HepG2 (cell line): Measurements from ENCODE around the gene LGI4. TPM values are rescaled to one million over a fixed set of nuclear protein-coding genes. Genes with fewer than 3 reads are reported as not detected.

Source experiments
- ARHGAP35 ChIP-seq: sonication (generic); formaldehyde crosslinking; IDR thresholded peaks from 2 replicates; pipeline ENCODE4 v1.9.0; 2022; ENCODE audit warnings: mild to moderate bottlenecking, inconsistent platforms, moderate library complexity, missing genetic modification reagents, borderline replicate concordance
- CREB1 ChIP-seq, 2 experiments: fragments of 450-650 bp in 1 of 2; IDR thresholded peaks; 2 replicates each; pipeline ENCODE4 v1.6.1; 2016 to 2017; ENCODE audit warnings: control low read depth in 1 of 2, mild to moderate bottlenecking in 1 of 2, missing compliant biosample characterization in 1 of 2, missing genetic modification characterization in 1 of 2
- EHMT2 ChIP-seq: fragments of 200-600 bp; sonication (generic); IDR thresholded peaks from 2 replicates; pipeline ENCODE4 v1.7.0; 2017; ENCODE audit warnings: antibody characterized with exemption, low read depth, low read length, borderline replicate concordance
- FOSL2 ChIP-seq: sonication (generic); formaldehyde crosslinking; IDR thresholded peaks from 2 replicates; pipeline ENCODE4 v1.4.0; 2020; ENCODE audit warnings: missing genetic modification reagents
- PAX8 ChIP-seq: sonication (generic); formaldehyde crosslinking; IDR thresholded peaks from 2 replicates; pipeline ENCODE4 v1.8.0; 2022; ENCODE audit warnings: mild to moderate bottlenecking, missing genetic modification reagents, borderline replicate concordance
- RELA ChIP-seq: sonication (generic); formaldehyde crosslinking; IDR thresholded peaks from 2 replicates; pipeline ENCODE4 v1.4.0; 2020; ENCODE audit warnings: missing genetic modification reagents
- SKI ChIP-seq: fragments of 450-650 bp; IDR thresholded peaks from one replicate; pipeline ENCODE4 v1.6.1; 2018; ENCODE audit warnings: mild to moderate bottlenecking; ENCODE audit not compliant: partially characterized antibody
- ZBTB1 ChIP-seq: sonication (generic); formaldehyde crosslinking; IDR thresholded peaks from 2 replicates; pipeline ENCODE4 v1.4.0; 2020; ENCODE audit warnings: missing genetic modification reagents, borderline replicate concordance
- ZNF569 ChIP-seq: sonication (generic); formaldehyde crosslinking; IDR thresholded peaks from 2 replicates; pipeline ENCODE4 v1.5.0; 2020; ENCODE audit warnings: mild to moderate bottlenecking, missing genetic modification reagents, moderate library complexity, borderline replicate concordance
- ZNF589 ChIP-seq: sonication (generic); formaldehyde crosslinking; conservative IDR thresholded peaks from 2 replicates; pipeline ENCODE4 v1.8.0; 2022; ENCODE audit warnings: mild to moderate bottlenecking, moderate library complexity, missing genetic modification reagents
- ZSCAN12 ChIP-seq: sonication (generic); formaldehyde crosslinking; IDR thresholded peaks from 2 replicates; pipeline ENCODE4 v1.9.0; 2021; ENCODE audit warnings: mild to moderate bottlenecking, missing genetic modification reagents
- polyA plus RNA-seq, 8 experiments: library from polyadenylated mRNA; depleted of rRNA in 3 of 8; stranded (reverse) in 7 of 8; unstranded in 1 of 8; fragments of >200 nt; fragmentation: Illumina TruSeq in 4 of 8; extraction: Trizol in 4 of 8; gene quantifications; 2 replicates each; pipeline versions ENCODE4 v1.2.1 to v1.2.3, GENCODE V29; 2011 to 2016; ENCODE audit warnings: low read depth in 4 of 8, missing spikeins in 1 of 8, mixed read lengths in 1 of 8; ENCODE audit not compliant: insufficient read depth in 1 of 8
- total RNA-seq, 5 experiments: library from RNA; depleted of rRNA; stranded (reverse); fragments of >200 nt; fragmentation: Illumina TruSeq; extraction: Trizol; gene quantifications; 2 replicates each; pipeline ENCODE4 v1.2.3, GENCODE V29; 2016; ENCODE audit warnings: low read depth in 1 of 5
- TF ChIP-seq, protein P1 (sequence below): sonication (generic); formaldehyde crosslinking; IDR thresholded peaks from 2 replicates; pipeline ENCODE4 v1.4.0; 2020; ENCODE audit warnings: missing genetic modification reagents, borderline replicate concordance
- TF ChIP-seq, protein P2 (sequence below): sonication (generic); formaldehyde crosslinking; IDR thresholded peaks from 2 replicates; pipeline ENCODE4 v1.8.0; 2022; ENCODE audit warnings: low read depth, missing genetic modification reagents
- TF ChIP-seq, protein P3 (sequence below): sonication (generic); formaldehyde crosslinking; IDR thresholded peaks from 2 replicates; pipeline ENCODE4 v1.5.0; 2020; ENCODE audit warnings: missing genetic modification reagents
- TF ChIP-seq, protein P4 (sequence below): sonication (generic); formaldehyde crosslinking; conservative IDR thresholded peaks from 2 replicates; pipeline ENCODE4 v1.4.0; 2020; ENCODE audit warnings: missing genetic modification reagents
- TF ChIP-seq, protein P5 (sequence below): sonication (generic); formaldehyde crosslinking; IDR thresholded peaks from 2 replicates; pipeline ENCODE4 v1.5.0; 2020; ENCODE audit warnings: mild to moderate bottlenecking, missing genetic modification reagents, moderate library complexity
- TF ChIP-seq, protein P6 (sequence below): IDR thresholded peaks from 2 replicates; pipeline ENCODE4 v1.6.1; 2016; ENCODE audit warnings: low read depth, borderline replicate concordance
- TF ChIP-seq, protein P7 (sequence below): sonication (generic); formaldehyde crosslinking; IDR thresholded peaks from 2 replicates; pipeline ENCODE4 v1.4.0; 2020; ENCODE audit warnings: missing genetic modification reagents

LGI4 gene
- total and polyA plus RNA-seq, 2 of the 13 experiments (the other 11 are each of a cell fraction or from before 2014, with no cell fraction given) = 2.8 TPM; not detected in 1

DNA sequence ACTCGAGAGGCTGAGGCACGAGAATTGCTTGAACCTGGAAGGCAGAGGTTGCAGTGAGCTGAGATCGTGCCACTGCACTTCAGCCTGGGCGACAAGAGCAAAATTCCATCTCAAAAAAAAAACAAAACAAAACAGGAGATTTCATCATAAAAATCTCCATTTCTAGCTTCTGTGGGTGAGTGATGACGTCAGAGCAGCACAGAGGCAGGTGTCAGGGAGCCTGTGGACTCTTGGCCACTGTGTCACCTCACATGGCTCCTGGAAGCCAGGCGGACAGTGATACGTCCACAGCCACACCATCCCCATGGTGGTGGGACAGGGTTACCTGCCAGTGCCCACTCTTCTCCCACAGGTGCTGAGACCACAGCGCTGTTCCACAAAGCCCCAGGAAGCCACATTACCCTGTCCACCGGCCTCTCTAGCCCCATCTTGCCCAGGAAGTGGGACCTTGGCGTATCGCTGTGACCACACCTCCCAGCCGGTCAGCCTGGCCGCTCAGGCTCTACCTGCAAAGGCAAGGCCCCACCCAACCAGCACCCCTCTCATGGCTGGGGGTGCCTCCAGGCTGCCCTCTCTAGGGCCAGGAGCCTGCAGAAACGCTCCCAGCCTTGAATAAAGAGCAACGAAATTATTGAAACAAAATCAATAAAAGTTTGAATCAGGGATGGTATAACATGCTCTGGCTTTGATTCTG, 21.7 kb downstream of the LGI4 start (continued):
- TF ChIP-seq, protein P1, sequence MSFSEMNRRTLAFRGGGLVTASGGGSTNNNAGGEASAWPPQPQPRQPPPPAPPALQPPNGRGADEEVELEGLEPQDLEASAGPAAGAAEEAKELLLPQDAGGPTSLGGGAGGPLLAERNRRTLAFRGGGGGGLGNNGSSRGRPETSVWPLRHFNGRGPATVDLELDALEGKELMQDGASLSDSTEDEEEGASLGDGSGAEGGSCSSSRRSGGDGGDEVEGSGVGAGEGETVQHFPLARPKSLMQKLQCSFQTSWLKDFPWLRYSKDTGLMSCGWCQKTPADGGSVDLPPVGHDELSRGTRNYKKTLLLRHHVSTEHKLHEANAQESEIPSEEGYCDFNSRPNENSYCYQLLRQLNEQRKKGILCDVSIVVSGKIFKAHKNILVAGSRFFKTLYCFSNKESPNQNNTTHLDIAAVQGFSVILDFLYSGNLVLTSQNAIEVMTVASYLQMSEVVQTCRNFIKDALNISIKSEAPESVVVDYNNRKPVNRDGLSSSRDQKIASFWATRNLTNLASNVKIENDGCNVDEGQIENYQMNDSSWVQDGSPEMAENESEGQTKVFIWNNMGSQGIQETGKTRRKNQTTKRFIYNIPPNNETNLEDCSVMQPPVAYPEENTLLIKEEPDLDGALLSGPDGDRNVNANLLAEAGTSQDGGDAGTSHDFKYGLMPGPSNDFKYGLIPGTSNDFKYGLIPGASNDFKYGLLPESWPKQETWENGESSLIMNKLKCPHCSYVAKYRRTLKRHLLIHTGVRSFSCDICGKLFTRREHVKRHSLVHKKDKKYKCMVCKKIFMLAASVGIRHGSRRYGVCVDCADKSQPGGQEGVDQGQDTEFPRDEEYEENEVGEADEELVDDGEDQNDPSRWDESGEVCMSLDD (CRISPR knock-in tag) = no peak
- TF ChIP-seq, protein P2, sequence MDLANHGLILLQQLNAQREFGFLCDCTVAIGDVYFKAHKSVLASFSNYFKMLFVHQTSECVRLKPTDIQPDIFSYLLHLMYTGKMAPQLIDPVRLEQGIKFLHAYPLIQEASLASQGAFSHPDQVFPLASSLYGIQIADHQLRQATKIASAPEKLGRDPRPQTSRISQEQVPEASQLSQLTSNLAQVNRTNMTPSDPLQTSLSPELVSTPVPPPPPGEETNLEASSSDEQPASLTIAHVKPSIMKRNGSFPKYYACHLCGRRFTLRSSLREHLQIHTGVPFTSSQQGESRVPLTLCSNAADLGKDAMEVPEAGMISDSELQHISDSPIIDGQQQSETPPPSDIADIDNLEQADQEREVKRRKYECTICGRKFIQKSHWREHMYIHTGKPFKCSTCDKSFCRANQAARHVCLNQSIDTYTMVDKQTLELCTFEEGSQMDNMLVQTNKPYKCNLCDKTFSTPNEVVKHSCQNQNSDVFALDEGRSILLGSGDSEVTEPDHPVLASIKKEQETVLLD (CRISPR knock-in tag) = no peak
- TF ChIP-seq, protein P3, sequence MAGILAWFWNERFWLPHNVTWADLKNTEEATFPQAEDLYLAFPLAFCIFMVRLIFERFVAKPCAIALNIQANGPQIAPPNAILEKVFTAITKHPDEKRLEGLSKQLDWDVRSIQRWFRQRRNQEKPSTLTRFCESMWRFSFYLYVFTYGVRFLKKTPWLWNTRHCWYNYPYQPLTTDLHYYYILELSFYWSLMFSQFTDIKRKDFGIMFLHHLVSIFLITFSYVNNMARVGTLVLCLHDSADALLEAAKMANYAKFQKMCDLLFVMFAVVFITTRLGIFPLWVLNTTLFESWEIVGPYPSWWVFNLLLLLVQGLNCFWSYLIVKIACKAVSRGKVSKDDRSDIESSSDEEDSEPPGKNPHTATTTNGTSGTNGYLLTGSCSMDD (CRISPR knock-in tag) = no peak
- TF ChIP-seq, protein P4, sequence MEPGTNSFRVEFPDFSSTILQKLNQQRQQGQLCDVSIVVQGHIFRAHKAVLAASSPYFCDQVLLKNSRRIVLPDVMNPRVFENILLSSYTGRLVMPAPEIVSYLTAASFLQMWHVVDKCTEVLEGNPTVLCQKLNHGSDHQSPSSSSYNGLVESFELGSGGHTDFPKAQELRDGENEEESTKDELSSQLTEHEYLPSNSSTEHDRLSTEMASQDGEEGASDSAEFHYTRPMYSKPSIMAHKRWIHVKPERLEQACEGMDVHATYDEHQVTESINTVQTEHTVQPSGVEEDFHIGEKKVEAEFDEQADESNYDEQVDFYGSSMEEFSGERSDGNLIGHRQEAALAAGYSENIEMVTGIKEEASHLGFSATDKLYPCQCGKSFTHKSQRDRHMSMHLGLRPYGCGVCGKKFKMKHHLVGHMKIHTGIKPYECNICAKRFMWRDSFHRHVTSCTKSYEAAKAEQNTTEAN (CRISPR knock-in tag) = no peak
- TF ChIP-seq ZNF589 (CRISPR knock-in tag) = no peak
- TF ChIP-seq EHMT2 = no peak
- TF ChIP-seq ZBTB1 (CRISPR knock-in tag) = no peak
- TF ChIP-seq RELA = no peak
- no peak for TF ChIP-seq PAX8 (CRISPR knock-in tag)
- TF ChIP-seq, protein P5, sequence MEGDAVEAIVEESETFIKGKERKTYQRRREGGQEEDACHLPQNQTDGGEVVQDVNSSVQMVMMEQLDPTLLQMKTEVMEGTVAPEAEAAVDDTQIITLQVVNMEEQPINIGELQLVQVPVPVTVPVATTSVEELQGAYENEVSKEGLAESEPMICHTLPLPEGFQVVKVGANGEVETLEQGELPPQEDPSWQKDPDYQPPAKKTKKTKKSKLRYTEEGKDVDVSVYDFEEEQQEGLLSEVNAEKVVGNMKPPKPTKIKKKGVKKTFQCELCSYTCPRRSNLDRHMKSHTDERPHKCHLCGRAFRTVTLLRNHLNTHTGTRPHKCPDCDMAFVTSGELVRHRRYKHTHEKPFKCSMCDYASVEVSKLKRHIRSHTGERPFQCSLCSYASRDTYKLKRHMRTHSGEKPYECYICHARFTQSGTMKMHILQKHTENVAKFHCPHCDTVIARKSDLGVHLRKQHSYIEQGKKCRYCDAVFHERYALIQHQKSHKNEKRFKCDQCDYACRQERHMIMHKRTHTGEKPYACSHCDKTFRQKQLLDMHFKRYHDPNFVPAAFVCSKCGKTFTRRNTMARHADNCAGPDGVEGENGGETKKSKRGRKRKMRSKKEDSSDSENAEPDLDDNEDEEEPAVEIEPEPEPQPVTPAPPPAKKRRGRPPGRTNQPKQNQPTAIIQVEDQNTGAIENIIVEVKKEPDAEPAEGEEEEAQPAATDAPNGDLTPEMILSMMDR (CRISPR knock-in tag) = 0 out of 2 replicates have a peak, but pooled peaks have one; percentile 11
- TF ChIP-seq, protein P6, sequence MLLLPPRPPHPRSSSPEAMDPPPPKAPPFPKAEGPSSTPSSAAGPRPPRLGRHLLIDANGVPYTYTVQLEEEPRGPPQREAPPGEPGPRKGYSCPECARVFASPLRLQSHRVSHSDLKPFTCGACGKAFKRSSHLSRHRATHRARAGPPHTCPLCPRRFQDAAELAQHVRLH (CRISPR knock-in tag) = no peak
- no peak for TF ChIP-seq ZSCAN12 (CRISPR knock-in tag)
- no peak for TF ChIP-seq ARHGAP35 (CRISPR knock-in tag)
- peak; percentile 98 for TF ChIP-seq CREB1 (IDR thresholded peaks at IDR 0.05)
- peak; percentile 75 for TF ChIP-seq CREB1 (CRISPR knock-in tag; IDR thresholded peaks at IDR 0.05)
- no peak for TF ChIP-seq SKI
- TF ChIP-seq, protein P7, sequence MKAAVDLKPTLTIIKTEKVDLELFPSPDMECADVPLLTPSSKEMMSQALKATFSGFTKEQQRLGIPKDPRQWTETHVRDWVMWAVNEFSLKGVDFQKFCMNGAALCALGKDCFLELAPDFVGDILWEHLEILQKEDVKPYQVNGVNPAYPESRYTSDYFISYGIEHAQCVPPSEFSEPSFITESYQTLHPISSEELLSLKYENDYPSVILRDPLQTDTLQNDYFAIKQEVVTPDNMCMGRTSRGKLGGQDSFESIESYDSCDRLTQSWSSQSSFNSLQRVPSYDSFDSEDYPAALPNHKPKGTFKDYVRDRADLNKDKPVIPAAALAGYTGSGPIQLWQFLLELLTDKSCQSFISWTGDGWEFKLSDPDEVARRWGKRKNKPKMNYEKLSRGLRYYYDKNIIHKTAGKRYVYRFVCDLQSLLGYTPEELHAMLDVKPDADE (CRISPR knock-in tag) = no peak
- TF ChIP-seq ZNF569 (CRISPR knock-in tag) = no peak
- no peak for TF ChIP-seq FOSL2
